SJCRH30 (cell line): ENCODE measurements around the gene PRKCA. TPM values are rescaled to one million over a fixed set of nuclear protein-coding genes. Genes with fewer than 3 reads are reported as not detected.

Experiments used
- DNase-seq, 2 experiments: peaks; one replicate each; pipeline ENCODE4 v3.0.0-alpha.2; 2015 to 2020
- H3K27ac ChIP-seq: fragments of 250-450 bp; sonication (Bioruptor Pico); 2 replicates; pipeline ENCODE4 v1.5.1; 2020; ENCODE audit warnings: mild to moderate bottlenecking, moderate library complexity
- H3K27me3 ChIP-seq: fragments of 250-450 bp; sonication (Bioruptor Pico); 2 replicates; pipeline ENCODE4 v1.5.1; 2020; ENCODE audit warnings: mild to moderate bottlenecking, moderate library complexity
- H3K36me3 ChIP-seq: fragments of 250-450 bp; sonication (Bioruptor Pico); 2 replicates; pipeline ENCODE4 v1.5.1; 2020; ENCODE audit warnings: mild to moderate bottlenecking, moderate library complexity
- H3K4me1 ChIP-seq: fragments of 250-450 bp; sonication (Bioruptor Pico); 2 replicates; pipeline ENCODE4 v1.5.1; 2020; ENCODE audit warnings: mild to moderate bottlenecking, moderate library complexity
- H3K4me3 ChIP-seq: fragments of 250-450 bp; sonication (Bioruptor Pico); 2 replicates; pipeline ENCODE4 v1.5.1; 2020; ENCODE audit warnings: mild to moderate bottlenecking, moderate library complexity
- H3K9me3 ChIP-seq: fragments of 250-450 bp; sonication (Bioruptor Pico); replicated peaks from 2 replicates; pipeline ENCODE4 v1.5.1; 2020; ENCODE audit warnings: mild to moderate bottlenecking, moderate library complexity
- total RNA-seq: library from RNA; depleted of rRNA; stranded (reverse); fragments of >200 nt; shearing (Covaris generic); gene quantifications from 2 replicates; pipeline ENCODE4 v1.2.3, GENCODE V29; 2014

The PRKCA gene
- total RNA-seq, 1 experiment from 2014 or later = 24.7 TPM

GRCh38 chr17:66531851-66532295, 229.5 kb downstream of the PRKCA start:
- no peaks in the 10 kb centered on the region for H3K27me3 ChIP-seq
- no peak overlapping the region for H3K27ac ChIP-seq
- peaks cover 14% of the 10 kb centered on the region for H3K4me1 ChIP-seq
- no peaks in the 10 kb centered on the region for H3K36me3 ChIP-seq
- no peak for DNase-seq
- H3K9me3 ChIP-seq = no peaks in the 10 kb centered on the region
- H3K4me3 ChIP-seq = no peak overlapping the region

- DNase-seq = no peak
- H3K27me3 ChIP-seq = no peaks in the 10 kb centered on the region
- no peak overlapping the region for H3K27ac ChIP-seq
- H3K36me3 ChIP-seq = no peaks in the 10 kb centered on the region
- H3K4me1 ChIP-seq = peaks cover 7% of the 10 kb centered on the region; the same call in 1 of the 2 replicates
- H3K4me3 ChIP-seq = no peak overlapping the region
- no peaks in the 10 kb centered on the region for H3K9me3 ChIP-seq
Measured at GRCh38 chr17:66533572-66533971, 231.2 kb downstream of the PRKCA start.

GRCh38 chr17:66533986-66534385, 231.6 kb downstream of the PRKCA start:
- Histone ChIP-seq H3K4me3 (no peak overlapping the region), H3K36me3 (no peaks in the 10 kb centered on the region), H3K27me3 (no peaks in the 10 kb centered on the region), H3K27ac (no peak overlapping the region), H3K4me1 (peaks cover 7% of the 10 kb centered on the region; the same call in 1 of the 2 replicates), H3K9me3 (no peaks in the 10 kb centered on the region)
- DNase-seq = no peak

- no peak overlapping the region for H3K4me3 ChIP-seq
- peaks cover 13% of the 10 kb centered on the region for H3K4me1 ChIP-seq
- H3K9me3 ChIP-seq = no peaks in the 10 kb centered on the region
- no peak overlapping the region for H3K27ac ChIP-seq
- no peak for DNase-seq
- H3K27me3 ChIP-seq = no peaks in the 10 kb centered on the region
- no peaks in the 10 kb centered on the region for H3K36me3 ChIP-seq
Measured at GRCh38 chr17:66535611-66536010, 233.2 kb downstream of the PRKCA start.

GRCh38 chr17:66537502-66537901, 235.1 kb downstream of the PRKCA start:
- peaks cover 32% of the 10 kb centered on the region for H3K4me1 ChIP-seq
- H3K27ac ChIP-seq = no peak overlapping the region
- no peak overlapping the region for H3K4me3 ChIP-seq
- no peaks in the 10 kb centered on the region for H3K36me3 ChIP-seq
- no peaks in the 10 kb centered on the region for H3K27me3 ChIP-seq
- DNase-seq = no peak
- H3K9me3 ChIP-seq = no peaks in the 10 kb centered on the region

- H3K9me3 ChIP-seq = no peaks in the 10 kb centered on the region
- peaks cover 44% of the 10 kb centered on the region for H3K4me1 ChIP-seq
- DNase-seq = no peak
- H3K27ac ChIP-seq = no peak overlapping the region
- H3K4me3 ChIP-seq = no peak overlapping the region
- H3K27me3 ChIP-seq = no peaks in the 10 kb centered on the region
- no peaks in the 10 kb centered on the region for H3K36me3 ChIP-seq
Measured at GRCh38 chr17:66538776-66539175, 236.4 kb downstream of the PRKCA start.

GRCh38 chr17:66540131-66540781, 237.8 kb downstream of the PRKCA start:
- H3K27ac ChIP-seq = peak overlapping the region; percentile 72
- peaks cover 44% of the 10 kb centered on the region for H3K4me1 ChIP-seq
- no peaks in the 10 kb centered on the region for H3K27me3 ChIP-seq
- H3K9me3 ChIP-seq = no peaks in the 10 kb centered on the region
- peak overlapping the region; percentile 26 for H3K4me3 ChIP-seq
- DNase-seq = peak; percentile 81 to 87
- no peaks in the 10 kb centered on the region for H3K36me3 ChIP-seq

GRCh38 chr17:66541461-66542128, 239.2 kb downstream of the PRKCA start:
- Histone ChIP-seq H3K4me1 (peaks cover 42% of the 10 kb centered on the region), H3K27ac (peak overlapping the region; percentile 72), H3K4me3 (no peak overlapping the region), H3K36me3 (no peaks in the 10 kb centered on the region), H3K27me3 (no peaks in the 10 kb centered on the region), H3K9me3 (no peaks in the 10 kb centered on the region)
- DNase-seq = peak; percentile 80 to 91

GRCh38 chr17:66542129-66542966, 239.9 kb downstream of the PRKCA start:
- Histone ChIP-seq H3K9me3 (no peaks in the 10 kb centered on the region), H3K36me3 (no peaks in the 10 kb centered on the region), H3K27me3 (no peaks in the 10 kb centered on the region), H3K4me1 (peaks cover 37% of the 10 kb centered on the region), H3K4me3 (no peak overlapping the region), H3K27ac (peak overlapping the region; percentile 72)
- peak; percentile 61 to 81 for DNase-seq

- Histone ChIP-seq H3K27ac (peak overlapping the region; percentile 72), H3K9me3 (no peaks in the 10 kb centered on the region), H3K27me3 (no peaks in the 10 kb centered on the region), H3K4me1 (peaks cover 37% of the 10 kb centered on the region), H3K4me3 (no peak overlapping the region), H3K36me3 (no peaks in the 10 kb centered on the region)
- peak in 1 of 2 experiments; percentile 47 for DNase-seq
Measured at GRCh38 chr17:66542967-66543520, 240.6 kb downstream of the PRKCA start.

GRCh38 chr17:66543526-66543925, 241.1 kb downstream of the PRKCA start:
- DNase-seq = no peak
- Histone ChIP-seq H3K4me1 (peaks cover 37% of the 10 kb centered on the region), H3K36me3 (no peaks in the 10 kb centered on the region), H3K27ac (peak overlapping the region; percentile 72), H3K9me3 (no peaks in the 10 kb centered on the region), H3K4me3 (no peak overlapping the region), H3K27me3 (no peaks in the 10 kb centered on the region)

GRCh38 chr17:66545918-66546317, 243.5 kb downstream of the PRKCA start:
- Histone ChIP-seq H3K9me3 (no peaks in the 10 kb centered on the region), H3K27me3 (no peaks in the 10 kb centered on the region), H3K36me3 (no peaks in the 10 kb centered on the region), H3K4me1 (peaks cover 35% of the 10 kb centered on the region), H3K4me3 (no peak overlapping the region), H3K27ac (no peak overlapping the region)
- no peak for DNase-seq

GRCh38 chr17:66547151-66547865, 244.9 kb downstream of the PRKCA start:
- DNase-seq = no peak
- Histone ChIP-seq H3K4me3 (no peak overlapping the region), H3K9me3 (no peaks in the 10 kb centered on the region), H3K4me1 (peaks cover 21% of the 10 kb centered on the region), H3K27me3 (no peaks in the 10 kb centered on the region), H3K36me3 (no peaks in the 10 kb centered on the region), H3K27ac (no peak overlapping the region)

GRCh38 chr17:66548158-66548557, 245.7 kb downstream of the PRKCA start:
- H3K4me1 ChIP-seq = peaks cover 12% of the 10 kb centered on the region
- H3K27ac ChIP-seq = no peak overlapping the region
- no peaks in the 10 kb centered on the region for H3K36me3 ChIP-seq
- DNase-seq = no peak
- H3K9me3 ChIP-seq = no peaks in the 10 kb centered on the region
- H3K4me3 ChIP-seq = no peak overlapping the region
- H3K27me3 ChIP-seq = no peaks in the 10 kb centered on the region
